ENCODE results near the gene STARD10.

The STARD10 gene

DNA sequence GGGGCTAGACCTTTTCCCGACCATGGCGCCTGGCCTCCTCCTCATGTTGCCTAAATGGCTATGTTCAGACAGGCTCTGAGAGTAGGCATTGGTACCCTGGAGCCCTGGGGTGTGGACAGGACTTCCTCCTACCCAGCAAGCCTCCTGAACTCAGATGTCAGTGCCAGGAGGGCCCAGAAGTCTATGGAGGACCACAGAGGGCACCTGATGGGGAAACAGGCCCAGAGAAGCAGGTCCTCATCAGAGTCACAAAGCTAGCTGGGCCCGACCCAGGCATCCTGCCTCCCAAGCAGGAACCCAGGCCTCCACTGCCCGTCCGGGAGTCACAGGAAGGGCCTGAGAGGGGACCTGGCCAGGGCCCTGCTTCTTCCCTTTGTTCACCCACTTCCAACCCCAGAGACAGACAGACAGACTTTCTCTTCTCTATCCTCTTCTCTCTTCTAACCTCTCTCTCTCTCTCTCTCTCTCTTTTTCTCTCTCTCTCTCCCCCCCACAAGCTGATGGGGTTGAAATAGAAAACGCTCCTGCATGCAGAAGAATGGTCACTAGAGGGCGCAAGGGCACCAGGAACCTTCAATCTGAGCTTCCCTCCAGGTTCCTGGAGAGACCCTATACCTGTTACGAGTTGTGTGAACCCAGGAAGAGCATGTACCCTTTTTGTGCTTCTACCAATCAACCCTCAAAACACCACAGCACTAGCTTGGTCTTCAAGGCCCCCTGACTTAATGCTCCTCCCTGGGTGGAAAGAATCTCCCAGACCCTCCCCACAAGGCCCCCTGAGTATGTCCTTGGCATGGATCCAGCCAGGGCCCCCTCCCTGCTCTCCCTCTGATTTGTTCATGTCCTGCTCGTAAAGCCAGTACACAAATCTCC, 68.8 kb downstream of the STARD10 start:
- TF ChIP-seq, protein P1, sequence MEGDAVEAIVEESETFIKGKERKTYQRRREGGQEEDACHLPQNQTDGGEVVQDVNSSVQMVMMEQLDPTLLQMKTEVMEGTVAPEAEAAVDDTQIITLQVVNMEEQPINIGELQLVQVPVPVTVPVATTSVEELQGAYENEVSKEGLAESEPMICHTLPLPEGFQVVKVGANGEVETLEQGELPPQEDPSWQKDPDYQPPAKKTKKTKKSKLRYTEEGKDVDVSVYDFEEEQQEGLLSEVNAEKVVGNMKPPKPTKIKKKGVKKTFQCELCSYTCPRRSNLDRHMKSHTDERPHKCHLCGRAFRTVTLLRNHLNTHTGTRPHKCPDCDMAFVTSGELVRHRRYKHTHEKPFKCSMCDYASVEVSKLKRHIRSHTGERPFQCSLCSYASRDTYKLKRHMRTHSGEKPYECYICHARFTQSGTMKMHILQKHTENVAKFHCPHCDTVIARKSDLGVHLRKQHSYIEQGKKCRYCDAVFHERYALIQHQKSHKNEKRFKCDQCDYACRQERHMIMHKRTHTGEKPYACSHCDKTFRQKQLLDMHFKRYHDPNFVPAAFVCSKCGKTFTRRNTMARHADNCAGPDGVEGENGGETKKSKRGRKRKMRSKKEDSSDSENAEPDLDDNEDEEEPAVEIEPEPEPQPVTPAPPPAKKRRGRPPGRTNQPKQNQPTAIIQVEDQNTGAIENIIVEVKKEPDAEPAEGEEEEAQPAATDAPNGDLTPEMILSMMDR (IDR thresholded peaks at IDR 0.05; ENCODE audit: low read depth, low read length) = peak; percentile 88
- DNase-seq (ENCODE audit: extremely low read depth, low read depth) = peak; percentile 57

DNA sequence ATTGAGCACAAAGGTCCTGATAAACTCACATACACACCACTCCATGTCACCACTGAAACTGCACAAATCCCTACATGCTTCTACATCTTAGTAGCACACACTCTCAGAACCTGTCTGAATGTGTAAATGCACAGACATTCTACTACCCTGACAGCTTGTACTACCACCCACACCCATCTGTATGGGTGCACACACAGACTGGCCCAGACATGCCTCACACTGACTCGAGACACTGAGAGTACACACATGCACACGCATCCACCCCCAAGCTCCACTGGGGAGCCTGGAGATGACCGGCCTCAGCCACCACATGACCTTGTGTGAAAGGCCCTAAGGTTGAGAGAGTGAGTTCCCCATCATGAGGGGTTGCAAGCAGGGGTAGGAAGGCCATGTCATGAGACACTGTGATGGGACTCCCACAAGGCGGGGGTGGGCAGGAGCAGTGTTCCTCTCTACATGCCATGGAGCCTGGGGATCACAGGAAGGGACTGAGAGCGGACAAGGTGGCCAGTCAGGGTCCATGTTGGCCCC, 69.8 kb downstream of the STARD10 start:
- no peak for DNase-seq (ENCODE audit: extremely low read depth, low read depth)
- TF ChIP-seq, protein P1 (IDR thresholded peaks at IDR 0.05; ENCODE audit: low read depth, low read length) = no peak

DNA sequence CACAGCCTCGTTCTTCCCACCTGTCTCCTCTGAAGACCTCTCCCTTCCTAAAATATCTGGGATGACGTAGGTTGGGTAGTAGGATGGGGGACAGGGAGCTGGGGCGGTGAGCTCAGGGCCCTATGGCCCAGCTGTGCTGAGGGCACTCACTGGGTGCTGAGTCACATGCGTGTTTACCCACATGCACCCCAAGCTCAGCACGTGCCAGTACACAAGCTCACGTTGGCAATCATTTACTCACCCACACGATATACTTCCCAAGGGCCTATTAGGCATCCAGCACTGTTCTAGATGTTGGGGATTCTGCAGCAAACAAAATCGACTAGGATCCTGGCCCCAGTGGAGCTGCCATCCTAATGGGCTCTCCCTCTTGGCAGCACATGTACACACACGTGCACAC, 70.3 kb downstream of the STARD10 start:
- no peak for DNase-seq (ENCODE audit: extremely low read depth, low read depth)
- TF ChIP-seq, protein P1 (IDR thresholded peaks at IDR 0.05; ENCODE audit: low read depth, low read length) = no peak

DNA sequence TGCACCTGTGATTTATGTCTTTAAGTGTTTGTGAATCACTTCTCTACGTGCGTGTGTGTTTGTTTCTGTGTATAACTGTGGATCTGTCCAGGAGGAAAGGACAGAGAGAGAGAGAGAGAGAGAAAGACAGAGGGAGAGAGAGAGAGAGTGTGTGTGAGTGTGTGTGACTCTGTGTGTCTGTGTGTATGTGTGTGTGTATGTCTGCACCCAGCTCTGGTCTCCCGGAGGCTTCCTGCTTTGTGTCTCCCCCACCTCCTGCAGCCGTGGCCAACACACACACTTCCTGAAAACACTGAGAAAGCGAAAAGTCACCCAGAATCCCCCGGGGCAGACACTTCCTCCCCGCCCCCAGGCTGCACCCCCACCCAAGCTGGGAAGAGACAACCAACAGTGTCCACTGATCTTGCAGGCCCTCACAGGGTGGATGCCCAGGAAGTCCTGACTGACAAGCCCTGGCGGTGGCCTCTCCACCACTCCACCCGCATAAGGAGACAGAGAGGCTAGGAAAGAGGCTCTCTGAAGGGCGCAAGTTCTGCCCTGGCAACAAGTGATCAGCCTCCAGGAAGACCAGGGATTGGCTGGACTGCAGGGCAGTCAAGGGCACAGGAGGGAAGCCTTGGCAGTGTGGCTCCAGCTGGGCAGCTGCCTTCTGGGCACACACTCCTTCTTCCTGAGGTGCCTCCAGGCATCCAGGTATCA, 71.6 kb downstream of the STARD10 start:
- DNase-seq (ENCODE audit: extremely low read depth, low read depth) = peak; percentile 65
- TF ChIP-seq, protein P1 (IDR thresholded peaks at IDR 0.05; ENCODE audit: low read depth, low read length) = no peak

DNA sequence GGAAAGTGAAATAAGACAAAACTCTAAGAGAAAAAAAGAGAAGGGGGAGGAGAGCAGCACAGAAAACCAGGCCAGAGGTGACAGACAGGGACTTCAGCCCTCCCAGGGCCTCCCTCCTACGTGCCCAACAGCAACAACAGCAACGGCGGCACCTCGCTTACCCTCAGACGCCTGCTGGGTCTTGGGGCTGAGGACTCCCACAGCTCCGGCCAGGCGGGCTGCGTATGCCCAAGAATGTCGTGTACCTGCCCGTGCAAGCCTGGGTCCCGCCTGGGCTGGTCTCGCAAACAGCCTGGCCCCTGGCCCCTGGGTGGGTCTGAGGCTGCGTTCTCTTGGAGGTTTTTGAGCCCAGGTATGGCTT, 72.2 kb downstream of the STARD10 start:
- DNase-seq (ENCODE audit: extremely low read depth, low read depth) = no peak
- TF ChIP-seq, protein P1 (IDR thresholded peaks at IDR 0.05; ENCODE audit: low read depth, low read length) = no peak

DNA sequence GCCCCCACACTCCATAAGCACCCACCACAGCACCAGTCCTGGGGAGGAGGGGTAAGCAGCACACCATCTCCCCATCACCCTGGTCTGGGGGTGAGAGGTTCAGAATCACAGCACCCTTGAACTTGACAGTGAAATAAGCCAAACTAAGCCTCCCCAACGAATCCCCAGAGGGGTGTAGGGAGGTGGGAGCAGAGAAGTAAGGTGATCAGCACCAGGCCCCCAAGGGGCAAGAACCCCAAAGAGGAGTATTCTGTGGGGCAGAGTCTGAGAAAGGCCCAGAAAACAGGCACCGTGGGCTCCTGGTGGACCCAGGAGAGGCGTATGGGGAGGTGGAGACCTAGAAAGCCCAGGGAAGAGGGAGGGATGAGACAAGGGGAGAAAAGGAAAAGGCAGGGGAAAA, 72.6 kb downstream of the STARD10 start:
- TF ChIP-seq, protein P1 (IDR thresholded peaks at IDR 0.05; ENCODE audit: low read depth, low read length) = no peak
- DNase-seq (ENCODE audit: extremely low read depth, low read depth) = no peak

DNA sequence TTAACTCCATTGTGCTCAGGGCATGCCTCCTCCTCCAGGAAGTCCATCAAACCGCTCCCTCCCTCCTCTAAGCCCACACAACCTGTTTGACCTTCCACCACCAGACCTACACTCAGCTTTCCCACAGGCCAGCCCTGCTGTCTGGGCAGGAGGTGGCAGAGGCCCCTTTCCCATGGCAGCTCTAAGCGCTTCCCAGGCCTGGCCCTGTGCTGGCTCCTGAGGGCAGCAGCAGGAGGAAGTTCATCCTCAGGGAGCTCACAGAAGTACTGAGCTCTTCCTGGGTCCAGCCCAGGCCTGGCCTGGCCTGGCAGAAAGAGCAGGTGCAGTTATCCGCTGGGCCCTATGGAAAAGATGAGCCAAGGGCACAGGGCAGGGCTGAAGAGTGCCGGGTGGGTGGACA, 73.1 kb downstream of the STARD10 start:
- TF ChIP-seq, protein P1 (IDR thresholded peaks at IDR 0.05; ENCODE audit: low read depth, low read length) = no peak
- DNase-seq (ENCODE audit: extremely low read depth, low read depth) = no peak
